Cardiac muscle cell (in vitro differentiated cells and primary cell): Measurements from ENCODE around the gene CFHR5. TPM values are rescaled to one million over a fixed set of nuclear protein-coding genes. Genes with fewer than 3 reads are reported as not detected.
"Not testable (repeated sequence)": the region's sequence is repeated elsewhere in the genome, so short reads cannot be mapped to it uniquely, and the experiment has no call there.

ENCODE experiments used
- DNase-seq, 2 donors: peaks; one replicate each; pipeline versions ENCODE4 v3.0.0 to v3.0.0-alpha.2; 2010 to 2017; ENCODE audit warnings: low read depth in 1 of 2, low spot score in 1 of 2
- H3K27ac ChIP-seq: fragments of 200-600 bp; sonication (generic); 2 replicates; pipeline ENCODE4 v1.5.1; 2016
- H3K27me3 ChIP-seq: fragments of 200-600 bp; sonication (generic); 2 replicates; pipeline ENCODE4 v1.6.0; 2016; ENCODE audit warnings: control low read depth
- H3K36me3 ChIP-seq: fragments of 200-600 bp; sonication (generic); 2 replicates; pipeline ENCODE4 v1.5.1; 2016; ENCODE audit warnings: control low read depth
- H3K4me1 ChIP-seq: fragments of 200-600 bp; sonication (generic); 2 replicates; pipeline ENCODE4 v1.8.1; 2017; ENCODE audit warnings: low read depth, mild to moderate bottlenecking, mixed run types
- H3K4me3 ChIP-seq: fragments of 200-600 bp; sonication (generic); 2 replicates; pipeline ENCODE4 v1.5.1; 2016; ENCODE audit warnings: mild to moderate bottlenecking
- H3K9me3 ChIP-seq: fragments of 200-600 bp; sonication (generic); 2 replicates; pipeline ENCODE4 v1.5.1; 2017; ENCODE audit warnings: low read depth, mild to moderate bottlenecking, control low read depth
- polyA plus RNA-seq: library from polyadenylated mRNA; unstranded; fragments of >200 nt; fragmentation: Nextera tagmentation; extraction: Ambion mirVana; gene quantifications from 2 replicates; pipeline ENCODE4 v1.2.1, GENCODE V29; 2016
- total RNA-seq: library from RNA; depleted of rRNA; stranded (reverse); fragments of >200 nt; gene quantifications from 2 replicates; pipeline ENCODE4 v1.2.3, GENCODE V29; 2016
- TF ChIP-seq, protein P1 (sequence below): IDR thresholded peaks from 2 replicates; pipeline ENCODE4 v1.5.1; 2012; ENCODE audit warnings: low read depth, mild to moderate bottlenecking, low read length

Gene CFHR5
- total RNA-seq: 0.39 TPM in 1 of 2 replicates, not detected in the other
- polyA plus RNA-seq: not detected in 2 replicates

DNA sequence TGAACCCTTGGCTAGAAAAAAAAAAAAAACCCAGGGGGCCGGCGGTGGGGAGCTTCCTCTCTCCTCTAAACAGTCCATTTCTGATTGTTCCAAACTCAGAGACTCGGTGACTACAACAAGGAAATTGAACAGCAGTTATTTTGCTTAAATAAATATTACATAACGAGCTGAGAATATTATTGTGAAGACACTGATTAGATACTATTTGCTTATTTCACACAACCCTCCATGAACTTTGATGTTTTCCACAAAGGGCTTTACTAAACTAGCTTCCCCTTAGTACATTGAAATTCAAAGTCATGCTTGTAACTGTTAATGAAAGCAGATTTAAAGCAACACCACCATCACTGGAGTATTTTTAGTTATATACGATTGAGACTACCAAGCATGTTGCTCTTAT is at the start of gene CFHR5:
CFHR5 (plus strand) TSS at position 279 of the 400 bp plus-strand sequence; CDS start at position 388, 109 bp downstream.
- Histone ChIP-seq H3K27me3 (no peaks in the 10 kb centered on the region), H3K36me3 (no peaks in the 10 kb centered on the region), H3K27ac (no peak within 1 kb of the TSS), H3K4me3 (no peak within 1 kb of the TSS), H3K9me3 (no peaks in the 10 kb centered on the region), H3K4me1 (no peaks in the 10 kb centered on the region)
- TF ChIP-seq, protein P1, sequence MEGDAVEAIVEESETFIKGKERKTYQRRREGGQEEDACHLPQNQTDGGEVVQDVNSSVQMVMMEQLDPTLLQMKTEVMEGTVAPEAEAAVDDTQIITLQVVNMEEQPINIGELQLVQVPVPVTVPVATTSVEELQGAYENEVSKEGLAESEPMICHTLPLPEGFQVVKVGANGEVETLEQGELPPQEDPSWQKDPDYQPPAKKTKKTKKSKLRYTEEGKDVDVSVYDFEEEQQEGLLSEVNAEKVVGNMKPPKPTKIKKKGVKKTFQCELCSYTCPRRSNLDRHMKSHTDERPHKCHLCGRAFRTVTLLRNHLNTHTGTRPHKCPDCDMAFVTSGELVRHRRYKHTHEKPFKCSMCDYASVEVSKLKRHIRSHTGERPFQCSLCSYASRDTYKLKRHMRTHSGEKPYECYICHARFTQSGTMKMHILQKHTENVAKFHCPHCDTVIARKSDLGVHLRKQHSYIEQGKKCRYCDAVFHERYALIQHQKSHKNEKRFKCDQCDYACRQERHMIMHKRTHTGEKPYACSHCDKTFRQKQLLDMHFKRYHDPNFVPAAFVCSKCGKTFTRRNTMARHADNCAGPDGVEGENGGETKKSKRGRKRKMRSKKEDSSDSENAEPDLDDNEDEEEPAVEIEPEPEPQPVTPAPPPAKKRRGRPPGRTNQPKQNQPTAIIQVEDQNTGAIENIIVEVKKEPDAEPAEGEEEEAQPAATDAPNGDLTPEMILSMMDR: no peak
- DNase-seq: no peak

DNA sequence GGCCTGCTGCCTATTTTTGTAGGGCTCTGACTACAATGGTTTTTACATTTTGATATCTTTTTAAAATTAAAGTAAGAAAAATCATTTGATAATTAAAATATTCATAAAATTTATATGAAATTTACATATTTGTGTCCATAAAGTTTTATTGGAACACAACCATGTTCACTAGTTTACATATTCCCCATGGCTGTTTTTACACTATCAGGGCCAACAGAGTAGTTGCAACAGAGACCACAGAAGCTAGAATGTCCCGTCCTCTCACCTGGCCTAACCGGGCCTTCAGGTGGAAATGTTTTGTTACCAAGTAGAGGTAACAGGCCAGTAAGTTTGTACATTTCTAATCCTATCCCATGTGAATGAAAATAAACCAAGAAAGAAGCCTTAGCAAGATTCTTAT is 44.5 kb upstream of the CFHR5 start:
- not testable (repeated sequence) for H3K36me3 ChIP-seq, DNase-seq, H3K4me1 ChIP-seq, H3K9me3 ChIP-seq, H3K27me3 ChIP-seq, H3K27ac ChIP-seq, H3K4me3 ChIP-seq

DNA sequence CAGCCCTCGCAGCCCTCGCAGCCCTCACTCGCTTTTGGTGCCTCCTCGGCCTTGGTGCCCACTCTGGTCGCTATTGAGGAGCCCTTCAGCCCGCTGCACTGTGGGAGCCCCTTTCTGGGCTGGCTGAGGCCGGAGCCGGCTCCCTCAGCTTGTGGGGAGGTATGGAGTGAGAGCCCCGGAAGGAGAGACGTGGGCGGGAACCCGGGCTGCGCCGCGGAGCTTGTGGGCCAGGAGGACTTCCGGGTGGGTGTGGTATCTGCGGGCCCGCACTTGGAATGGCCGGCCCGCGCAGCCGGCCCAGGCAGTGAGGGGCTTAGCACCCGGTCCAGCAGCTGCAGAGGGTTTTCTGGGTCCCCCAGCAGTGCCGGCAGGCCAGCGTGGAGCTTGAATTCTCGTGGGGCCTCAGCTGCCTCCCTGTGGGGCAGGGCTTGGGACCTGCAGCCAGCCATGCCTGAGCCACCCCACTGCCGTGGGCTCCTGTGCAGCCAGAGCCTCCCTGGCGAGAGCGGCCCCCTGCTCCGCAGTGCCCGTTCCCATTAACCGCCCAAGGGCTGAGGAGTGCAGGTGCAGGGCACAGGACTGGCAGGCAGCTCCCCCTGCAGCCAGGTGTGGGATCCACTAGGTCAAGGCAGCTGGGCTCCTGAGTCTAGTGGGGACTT is 43.7 kb upstream of the CFHR5 start:
- TF ChIP-seq, protein P1: no peak
- Histone ChIP-seq H3K4me1 (no peaks in the 10 kb centered on the region), H3K27ac (no peak overlapping the region), H3K27me3 (no peaks in the 10 kb centered on the region), H3K36me3 (no peaks in the 10 kb centered on the region), H3K9me3 (no peaks in the 10 kb centered on the region), H3K4me3 (no peak overlapping the region)
- DNase-seq: no peak

DNA sequence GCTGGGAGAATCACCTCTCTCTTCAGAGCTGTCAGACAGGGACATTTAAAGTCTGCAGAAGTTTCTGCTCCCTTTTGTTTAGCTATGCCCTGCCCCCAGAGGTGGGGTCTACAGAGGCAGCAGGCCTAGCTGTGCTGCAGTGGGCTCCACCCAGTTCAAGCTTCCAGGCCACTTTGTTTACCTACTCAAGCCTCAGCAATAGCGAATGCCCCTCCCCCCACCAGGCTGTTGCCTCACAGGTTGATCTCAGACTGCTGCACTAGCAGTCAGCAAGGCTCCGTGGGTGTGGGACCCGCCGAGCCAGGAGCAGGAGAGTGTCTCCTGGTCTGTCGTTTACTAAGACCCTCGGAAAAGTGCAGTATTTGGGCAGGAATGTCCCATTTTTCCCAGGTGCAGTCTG is 35.9 kb upstream of the CFHR5 start:
- H3K27ac ChIP-seq, H3K4me3 ChIP-seq, H3K9me3 ChIP-seq, H3K27me3 ChIP-seq, DNase-seq, H3K36me3 ChIP-seq, H3K4me1 ChIP-seq: not testable (repeated sequence)

DNA sequence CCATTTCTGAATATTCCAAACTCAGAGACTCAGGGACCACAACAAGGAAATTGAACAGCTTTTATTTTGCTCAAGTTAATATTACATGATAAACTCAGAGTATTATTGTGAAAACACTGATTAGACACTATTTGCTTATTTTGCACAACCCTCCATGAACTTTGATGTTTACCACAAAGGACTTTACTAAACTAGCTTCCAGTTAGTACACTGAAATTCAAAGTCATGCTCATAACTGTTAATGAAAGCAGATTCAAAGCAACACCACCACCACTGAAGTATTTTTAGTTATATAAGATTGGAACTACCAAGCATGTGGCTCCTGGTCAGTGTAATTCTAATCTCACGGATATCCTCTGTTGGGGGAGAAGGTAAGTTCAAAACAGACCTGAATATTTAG is 33.8 kb upstream of the CFHR5 start, which contains the start of gene CFHR2:
CFHR2 (plus strand) TSS at position 171 of the 400 bp plus-strand sequence; CDS start at position 314, 143 bp downstream.
- not testable (repeated sequence) for DNase-seq, H3K27me3 ChIP-seq, H3K4me3 ChIP-seq, H3K4me1 ChIP-seq, H3K9me3 ChIP-seq, H3K36me3 ChIP-seq, H3K27ac ChIP-seq

DNA sequence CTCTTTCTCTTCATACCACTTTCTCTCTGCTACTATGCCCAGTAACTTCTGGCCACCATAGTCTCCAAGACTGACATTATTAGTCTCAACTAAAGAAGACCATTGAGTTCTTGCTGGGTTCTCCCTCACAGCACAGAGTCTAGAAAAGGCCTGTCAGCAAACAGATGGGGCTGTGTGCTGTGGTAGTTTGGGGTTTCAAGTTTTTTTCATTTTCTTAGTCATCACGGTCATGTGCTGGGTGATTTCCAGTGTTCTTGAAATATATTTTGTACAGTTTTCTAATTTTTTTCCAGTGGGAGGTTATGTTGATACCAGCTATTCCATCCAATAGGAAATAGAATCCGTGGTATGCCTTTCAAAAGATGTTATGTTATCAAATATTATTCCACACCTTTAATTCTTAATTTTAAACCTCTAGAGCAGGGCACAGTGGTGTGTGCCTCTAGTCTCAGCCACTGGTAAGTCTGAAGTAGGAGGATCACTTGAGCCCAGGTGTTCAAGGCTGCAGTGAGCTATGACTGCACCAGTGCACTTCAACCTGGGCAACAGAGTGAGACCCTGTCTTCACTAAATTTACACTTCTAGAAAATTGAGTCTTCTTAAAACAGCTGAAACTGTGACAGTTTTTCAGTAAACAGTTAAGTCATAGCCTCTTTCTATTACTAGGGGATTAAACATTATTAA is 25.5 kb upstream of the CFHR5 start:
- TF ChIP-seq, protein P1: no peak
- no peak overlapping the region for H3K4me3 ChIP-seq
- peak in 1 of 2 donors; percentile 0 for DNase-seq
- H3K9me3 ChIP-seq: no peaks in the 10 kb centered on the region
- no peak overlapping the region for H3K27ac ChIP-seq
- no peaks in the 10 kb centered on the region for H3K4me1 ChIP-seq
- H3K36me3 ChIP-seq: no peaks in the 10 kb centered on the region
- H3K27me3 ChIP-seq: no peaks in the 10 kb centered on the region

DNA sequence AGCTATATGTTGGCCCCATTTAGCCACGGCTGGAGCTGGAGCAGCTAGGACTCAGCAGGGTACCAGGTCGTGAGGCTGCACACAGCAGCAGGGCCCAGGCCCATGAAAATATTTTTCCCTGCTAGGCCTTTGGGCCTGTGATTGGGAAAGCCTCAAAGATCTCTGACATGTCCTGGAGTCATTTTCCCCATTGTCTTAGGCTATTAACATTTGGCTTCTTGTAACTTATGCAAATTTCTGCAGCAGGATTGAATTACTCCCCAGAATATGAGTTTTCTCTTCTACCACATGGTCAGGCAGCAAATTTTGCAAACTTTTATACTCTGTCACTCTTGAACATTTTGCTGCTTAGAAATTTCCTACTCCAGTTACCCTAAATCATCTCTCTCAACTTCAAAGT is 22.6 kb upstream of the CFHR5 start:
- no peak for DNase-seq
- Histone ChIP-seq H3K36me3 (no peaks in the 10 kb centered on the region), H3K4me1 (no peaks in the 10 kb centered on the region), H3K27me3 (no peaks in the 10 kb centered on the region), H3K4me3 (no peak overlapping the region), H3K27ac (no peak overlapping the region), H3K9me3 (no peaks in the 10 kb centered on the region)
- TF ChIP-seq, protein P1: no peak
